Suppressor macrophage (primary cell): ENCODE measurements around the gene ANKRD13B.

Experiments used
- DNase-seq, 4 experiments: peaks; one replicate each; pipeline ENCODE4 v3.0.0-alpha.2; 2020 to 2022

Gene ANKRD13B

GRCh38 chr17:29581583-29582253, 11.2 kb upstream of the ANKRD13B start:
- no peak for DNase-seq

- no peak for DNase-seq
Observed at GRCh38 chr17:29582254-29582765, 10.6 kb upstream of the ANKRD13B start.

DNA sequence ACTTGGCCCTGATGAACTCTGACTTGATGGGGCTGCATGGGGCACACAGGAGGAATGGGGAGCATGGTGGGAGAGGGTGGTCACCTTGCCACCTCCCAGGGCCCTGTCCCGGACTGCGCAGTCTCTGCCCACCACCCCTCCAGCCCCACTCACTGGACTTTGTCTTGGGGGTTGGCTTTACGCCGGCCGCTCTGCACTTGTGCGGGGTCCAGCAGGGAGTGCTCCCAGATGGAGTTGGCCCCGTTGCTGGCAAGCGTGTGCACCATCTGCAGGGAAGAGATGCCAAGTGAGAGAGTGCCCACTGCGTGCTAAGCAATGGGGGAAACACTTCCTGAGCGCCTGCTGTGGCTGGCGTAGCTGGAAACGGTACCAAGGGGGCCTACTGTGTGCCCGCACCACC, 10.2 kb upstream of the ANKRD13B start:
- DNase-seq, result no peak

DNA sequence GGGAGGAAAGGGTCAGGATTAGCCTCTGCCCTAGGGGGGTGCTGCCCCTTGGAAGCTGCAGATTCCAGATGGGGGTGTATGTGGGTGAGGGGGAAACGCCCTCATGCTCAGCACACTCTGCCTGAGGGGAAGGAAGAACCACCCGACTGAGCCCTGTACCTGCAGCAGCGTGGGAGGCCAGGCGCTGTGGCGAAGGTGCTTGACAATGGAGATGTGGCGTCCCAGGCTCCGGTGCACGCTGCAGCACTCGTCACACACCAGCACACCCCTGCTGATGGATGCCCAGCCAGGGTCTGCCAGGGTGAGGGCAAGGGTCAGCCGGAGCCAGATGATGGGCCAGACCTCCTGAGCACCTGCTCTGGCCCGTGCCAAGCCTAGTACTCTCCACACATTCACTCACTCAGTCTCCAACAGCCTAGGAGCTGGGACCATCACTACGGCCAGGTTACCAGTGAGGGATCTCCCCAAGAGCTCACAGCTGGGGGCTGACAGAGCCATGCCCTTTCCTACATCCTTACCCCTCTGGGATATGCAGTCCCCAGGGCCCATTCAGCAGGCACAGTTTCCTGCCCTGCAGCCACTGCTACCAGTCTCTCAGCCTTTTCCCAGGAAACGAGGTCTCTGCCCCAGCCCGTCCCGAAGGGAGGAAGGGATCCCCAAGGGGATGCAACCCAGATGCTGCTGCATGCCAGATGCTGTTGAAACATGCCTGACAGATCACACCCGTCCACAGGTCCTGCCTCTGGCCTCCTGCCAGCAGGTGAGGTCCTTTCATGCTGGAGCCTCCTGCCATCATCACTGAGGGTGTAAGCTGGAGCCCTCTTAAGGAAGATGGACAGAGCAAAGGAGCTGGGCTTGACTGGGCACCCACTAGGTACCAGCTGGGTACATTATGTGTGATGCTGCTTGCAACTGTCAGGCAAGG, 9.3 kb upstream of the ANKRD13B start:
- DNase-seq, result no peak

GRCh38 chr17:29584452-29585079, 8.4 kb upstream of the ANKRD13B start:
- DNase-seq, result peak in 3 of 4 experiments; percentile 26 to 42 (median 38)

DNA sequence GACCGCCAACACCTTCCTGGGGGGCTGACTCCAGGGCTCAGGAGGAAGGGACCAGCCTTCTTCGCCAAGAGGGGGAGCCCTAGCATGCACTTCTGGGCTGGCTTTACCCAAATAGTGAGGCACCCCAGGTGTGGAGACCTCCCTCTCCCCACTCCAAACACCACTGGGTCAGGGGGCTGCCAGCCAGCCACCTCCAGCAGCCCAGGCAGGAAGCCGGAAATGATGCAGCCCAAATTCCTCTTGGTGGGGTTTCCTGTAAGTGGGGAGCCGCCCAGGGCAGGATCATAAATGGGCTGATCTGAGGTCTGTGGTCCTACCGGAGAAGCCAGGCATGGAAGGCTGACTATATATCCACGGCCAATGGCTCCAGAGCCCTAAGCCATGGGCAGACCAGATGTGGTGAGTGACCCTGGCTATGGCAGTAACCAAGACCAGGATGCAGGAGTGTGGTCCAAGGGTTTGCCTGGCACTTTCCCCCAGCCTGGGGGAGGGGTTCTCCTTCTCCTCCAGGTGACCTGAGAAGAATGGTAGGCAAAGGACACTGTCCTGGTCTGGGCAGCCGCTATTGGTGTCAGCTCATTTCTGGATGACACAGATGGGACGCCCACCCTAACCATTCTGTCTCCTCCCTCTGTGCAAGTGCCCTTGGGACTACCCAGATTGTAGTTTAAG, 7.7 kb upstream of the ANKRD13B start:
- DNase-seq, result peak in 2 of 4 experiments; percentile 13 to 28

GRCh38 chr17:29586676-29587469, 6.1 kb upstream of the ANKRD13B start:
- peak; percentile 27 to 45 (median 36) for DNase-seq

DNA sequence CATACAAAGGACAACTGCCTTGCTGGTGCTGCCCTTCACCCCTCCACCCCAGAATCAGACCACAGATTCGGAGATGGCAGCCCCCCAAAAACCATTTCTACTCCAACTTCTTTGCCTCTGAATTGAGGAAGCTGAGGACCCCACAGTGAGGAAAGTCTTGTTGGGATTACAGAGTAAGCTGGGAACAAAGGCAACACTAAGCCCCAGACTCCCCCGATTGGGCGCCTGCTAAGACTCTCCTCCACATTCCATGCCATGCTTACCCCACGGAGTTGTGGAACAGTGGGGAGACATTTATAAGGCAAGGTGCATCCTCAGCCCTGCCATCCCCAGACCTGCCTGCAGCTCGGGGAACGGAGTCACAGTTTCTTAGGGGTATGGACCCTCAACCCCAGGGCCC, 5.3 kb upstream of the ANKRD13B start:
- DNase-seq, result no peak

DNA sequence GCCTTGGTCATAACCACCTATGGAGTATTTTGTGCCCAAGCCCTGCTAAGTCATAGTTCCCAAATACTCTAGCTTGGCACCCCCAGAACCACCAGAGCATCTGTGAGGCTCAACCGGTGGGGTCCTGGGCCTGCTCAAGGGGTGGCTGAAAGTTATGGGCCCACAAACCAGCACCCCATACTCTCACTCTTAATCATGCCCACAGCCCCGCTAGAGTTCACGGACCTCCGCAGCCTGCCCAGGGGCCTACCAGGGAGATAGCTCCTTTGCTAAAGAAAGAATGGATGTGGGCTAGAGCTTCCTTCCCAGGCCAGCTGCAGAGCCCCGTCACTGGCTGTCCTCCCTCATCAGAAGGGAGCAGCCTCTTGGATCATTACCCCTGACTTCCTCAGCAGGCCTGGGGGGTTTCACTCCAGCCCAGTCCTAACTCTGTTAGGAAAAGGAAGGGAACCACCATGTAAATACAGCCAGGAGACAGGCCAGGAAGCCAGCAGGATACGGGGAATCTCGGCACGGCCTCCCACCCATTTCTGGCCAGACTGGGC, 4.8 kb upstream of the ANKRD13B start:
- DNase-seq, result peak; percentile 12 to 51 (median 44)

DNA sequence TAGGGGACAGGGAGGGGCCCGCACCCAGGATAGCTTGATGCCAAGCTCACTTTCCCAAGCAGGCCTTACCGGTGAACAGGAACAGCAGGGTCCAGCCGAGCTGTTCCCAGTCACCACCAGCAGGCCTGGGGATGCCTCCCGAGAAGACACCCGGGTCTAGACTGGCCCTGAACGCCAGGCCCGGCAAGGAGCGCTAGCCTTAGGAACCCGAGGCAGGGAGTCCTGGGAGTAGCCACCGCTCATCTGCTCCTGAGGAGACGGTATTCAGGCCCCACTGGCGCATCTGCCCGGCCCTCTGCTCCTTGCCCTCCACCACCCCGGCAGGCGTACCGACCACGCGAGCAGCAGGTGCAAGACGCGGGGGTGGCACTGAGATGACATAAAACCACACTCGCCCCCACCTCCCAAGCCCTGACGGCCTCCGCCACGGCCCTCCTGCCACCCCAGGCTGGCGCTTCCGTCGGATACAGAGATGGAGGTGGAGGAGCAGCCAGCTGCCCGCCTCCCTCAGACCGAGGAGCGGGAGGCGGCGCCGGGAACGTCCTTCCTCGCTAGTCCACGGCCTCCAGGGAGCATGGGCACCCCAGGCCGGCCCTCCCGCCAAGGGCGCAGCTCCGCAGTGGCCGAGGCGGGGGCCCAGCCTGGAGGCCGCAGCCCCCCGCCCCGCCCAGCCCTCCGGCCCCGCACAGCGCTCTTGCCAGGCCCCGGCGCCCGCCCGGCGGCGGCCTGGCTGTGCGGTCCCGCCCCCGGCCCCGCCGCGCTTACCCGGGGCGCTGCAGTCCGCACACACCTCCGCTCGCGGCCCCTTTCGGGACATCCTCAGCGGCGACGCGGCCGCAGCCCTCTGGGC, 4.1 kb upstream of the ANKRD13B start:
- DNase-seq, result peak; percentile 21 to 70 (median 50)

DNA sequence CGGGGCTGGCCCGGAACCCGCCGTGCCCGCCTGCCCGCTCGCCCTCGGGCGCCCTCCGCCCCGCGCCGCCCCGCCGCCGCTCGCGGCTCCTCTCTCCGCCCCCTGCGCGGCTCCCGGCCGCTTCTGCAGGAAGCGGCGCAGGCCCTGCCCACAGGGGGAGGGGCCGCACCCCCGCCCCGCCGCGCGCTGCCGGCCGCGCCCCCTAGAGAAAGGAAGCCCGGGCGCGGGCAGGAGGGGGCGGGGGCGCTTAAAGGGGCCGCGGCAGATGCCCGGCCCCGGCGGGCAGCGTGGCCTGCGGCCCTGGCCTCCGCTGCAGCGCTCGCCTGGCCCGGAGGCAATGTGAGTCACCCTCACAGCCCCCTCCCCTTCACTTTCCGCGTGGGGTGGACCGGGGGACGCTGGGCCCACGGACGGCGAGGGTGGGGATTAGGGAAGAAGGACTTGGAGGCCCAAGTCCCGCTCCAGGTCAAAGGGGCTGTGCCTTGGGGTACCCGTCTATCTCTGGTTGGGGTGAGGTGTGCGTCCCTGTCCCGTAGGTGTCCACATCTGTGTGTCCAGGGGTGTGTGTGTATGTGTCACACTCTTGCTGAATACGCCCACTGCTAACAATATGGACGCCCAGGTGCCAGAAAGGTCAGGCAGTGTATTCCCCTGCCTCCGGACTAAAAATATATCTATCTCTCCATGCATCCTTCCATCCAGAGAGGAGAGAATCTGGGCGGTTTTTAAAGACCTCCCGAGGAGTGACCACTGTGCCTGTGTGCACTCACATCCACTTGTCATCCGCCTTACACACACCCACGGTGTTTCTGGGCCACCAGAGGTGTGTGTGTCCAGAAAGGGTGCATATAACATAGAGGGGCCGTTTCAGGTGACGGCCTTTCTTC, 3.2 kb upstream of the ANKRD13B start, which contains the start of gene GIT1:
Gene GIT1, minus strand, starts transcription at position 125 of the 887 bp plus-strand sequence. CDS start 270 bp downstream, outside the sequence.
- peak; percentile 92 to 98 (median 94) for DNase-seq

GRCh38 chr17:29590411-29591145, 2.4 kb upstream of the ANKRD13B start:
- peak in 3 of 4 experiments; percentile 54 to 62 (median 58) for DNase-seq

DNA sequence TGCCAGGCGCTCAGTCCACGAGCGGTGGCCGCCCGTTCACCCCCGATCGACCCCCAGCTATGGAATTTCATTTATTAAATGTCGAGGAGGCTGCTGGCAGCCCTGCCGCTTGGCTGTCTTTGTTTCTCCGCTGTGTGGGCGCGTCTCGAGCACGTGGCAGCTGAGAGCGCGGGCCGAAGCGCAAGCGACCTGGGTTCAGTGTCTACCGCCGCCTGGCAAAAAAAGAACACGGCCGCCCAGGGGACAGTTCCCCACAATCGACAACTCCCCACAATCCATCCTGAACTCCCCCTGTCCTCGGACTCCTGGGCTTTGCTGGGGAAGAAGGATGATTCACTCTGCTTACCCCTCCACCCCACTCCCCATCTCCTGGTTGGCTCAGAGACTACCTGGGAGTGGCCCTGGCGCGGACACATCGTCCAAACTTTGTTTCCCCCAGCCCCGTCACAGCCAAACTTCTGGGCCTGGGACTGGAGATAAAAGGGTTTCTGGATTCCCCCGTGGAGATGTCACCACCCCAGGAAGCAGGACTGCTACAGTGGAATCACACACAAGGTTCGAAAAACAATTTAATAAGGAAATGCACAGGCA, 1.7 kb upstream of the ANKRD13B start:
- DNase-seq, result peak in 3 of 4 experiments; percentile 50 to 70 (median 68)

DNA sequence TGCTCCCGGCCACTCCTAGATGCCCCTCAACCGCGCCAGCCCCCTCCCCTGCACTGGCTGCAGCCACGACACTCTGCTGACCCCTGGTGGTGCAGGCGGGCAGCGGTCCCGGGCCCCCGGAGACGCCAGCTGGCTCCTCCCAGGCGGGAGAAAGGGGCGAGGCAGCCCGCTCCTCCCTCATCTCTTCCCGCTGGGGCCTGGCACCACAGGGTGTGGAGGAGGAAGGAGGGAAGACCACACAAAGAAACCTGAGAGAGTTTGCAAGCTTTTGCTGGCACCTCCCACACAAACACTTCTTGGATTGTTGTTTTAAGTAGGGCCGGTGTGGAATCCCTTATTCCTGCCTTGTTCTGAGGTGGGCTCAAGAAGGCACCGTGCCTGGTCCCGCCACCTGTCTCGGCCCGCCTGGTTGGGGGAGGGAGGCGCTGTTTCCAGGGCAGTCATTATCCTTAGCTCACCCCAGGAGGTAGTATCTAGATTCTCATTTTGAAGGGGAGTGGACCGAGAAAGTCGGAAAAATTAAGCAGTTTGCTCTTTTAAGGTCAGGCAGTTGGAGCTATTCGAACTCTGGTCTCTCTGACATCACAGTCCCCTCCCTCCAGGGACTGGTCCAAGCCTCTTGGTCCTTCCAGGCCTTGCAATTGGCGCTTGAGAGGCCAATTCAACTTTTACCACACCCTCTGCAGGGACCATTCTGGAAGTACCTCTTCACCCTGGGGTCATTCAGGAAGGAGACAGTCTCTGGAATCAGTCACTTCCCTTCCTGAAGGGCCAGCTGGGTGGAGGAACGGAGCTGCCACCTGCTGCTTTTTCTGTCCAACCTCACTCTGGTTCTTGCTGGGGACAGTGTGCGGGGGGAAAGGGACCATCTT, 959 bp upstream of the ANKRD13B start:
- peak; percentile 79 to 89 (median 82) for DNase-seq

GRCh38 chr17:29593591-29594518, 923 bp downstream of the ANKRD13B start:
- DNase-seq, result peak in 3 of 4 experiments; percentile 17 to 50 (median 26)
